HG03354 (cell line): ENCODE measurements around the gene GATA6.

ENCODE experiments used
- ATAC-seq: cut with Tn5 transposase; IDR thresholded peaks from one replicate; pipeline ENCODE4 v1.9.1; 2021; ENCODE audit warnings: mild to moderate bottlenecking; ENCODE audit not compliant: unreplicated experiment, poor library complexity, severe bottlenecking

The GATA6 gene

GRCh38 chr18:22229456-22230124, 60.2 kb downstream of the GATA6 start:
- no peak for ATAC-seq

- ATAC-seq: no peak
Observed at GRCh38 chr18:22230471-22230945, 61.1 kb downstream of the GATA6 start.

GRCh38 chr18:22233266-22233665, 63.9 kb downstream of the GATA6 start:
- ATAC-seq: no peak

- ATAC-seq: no peak
Observed at GRCh38 chr18:22238036-22238435, 68.6 kb downstream of the GATA6 start.

GRCh38 chr18:22238681-22239080, 69.3 kb downstream of the GATA6 start:
- no peak for ATAC-seq

GRCh38 chr18:22241921-22242361, 72.6 kb downstream of the GATA6 start:
- no peak for ATAC-seq

GRCh38 chr18:22243513-22243912, 74.1 kb downstream of the GATA6 start:
- ATAC-seq: no peak

GRCh38 chr18:22250026-22250425, 80.6 kb downstream of the GATA6 start:
- ATAC-seq: no peak

- no peak for ATAC-seq
Observed at GRCh38 chr18:22250591-22250996, 81.2 kb downstream of the GATA6 start.
